ENCODE results near the gene DPYD.

DPYD gene

GRCh38 chr1:97424209-97424608, 496.6 kb downstream of the DPYD start:
- in situ Hi-C loops (cut with MboI; ENCODE audit: low pct_unique_long_range_greater_than_20kb, low sequenced_read_pairs, unreplicated experiment) = no loop called here
- DNase-seq (ENCODE audit: low spot score) = no peak
- no peak for TF ChIP-seq CTCF (IDR thresholded peaks at IDR 0.05; ENCODE audit: extremely low read depth, insufficient read depth, missing control alignments)

- TF ChIP-seq CTCF (IDR thresholded peaks at IDR 0.05; ENCODE audit: extremely low read depth, insufficient read depth, missing control alignments) = no peak
- in situ Hi-C loops (cut with MboI; ENCODE audit: low pct_unique_long_range_greater_than_20kb, low sequenced_read_pairs, unreplicated experiment) = no loop called here
- DNase-seq (ENCODE audit: low spot score) = no peak
Observed at GRCh38 chr1:97423403-97423802, 497.4 kb downstream of the DPYD start.

- in situ Hi-C loops (cut with MboI; ENCODE audit: low pct_unique_long_range_greater_than_20kb, low sequenced_read_pairs, unreplicated experiment) = no loop called here
- TF ChIP-seq CTCF (IDR thresholded peaks at IDR 0.05; ENCODE audit: extremely low read depth, insufficient read depth, missing control alignments) = no peak
Observed at GRCh38 chr1:97417661-97418060, 503.2 kb downstream of the DPYD start.

GRCh38 chr1:97414682-97415312, 506.0 kb downstream of the DPYD start:
- in situ Hi-C loops (cut with MboI; ENCODE audit: low pct_unique_long_range_greater_than_20kb, low sequenced_read_pairs, unreplicated experiment) = no loop called here
- no peak for DNase-seq (ENCODE audit: low spot score)
- no peak for TF ChIP-seq CTCF (IDR thresholded peaks at IDR 0.05; ENCODE audit: extremely low read depth, insufficient read depth, missing control alignments)

More at GRCh38 chr1:97417661-97418060, 503.2 kb downstream of the DPYD start:
- DNase-seq (ENCODE audit: low spot score) = no peak

- no peak for DNase-seq (ENCODE audit: low spot score)
- TF ChIP-seq CTCF (IDR thresholded peaks at IDR 0.05; ENCODE audit: extremely low read depth, insufficient read depth, missing control alignments) = no peak
- in situ Hi-C loops (cut with MboI; ENCODE audit: low pct_unique_long_range_greater_than_20kb, low sequenced_read_pairs, unreplicated experiment) = no loop called here
Observed at GRCh38 chr1:97412737-97413136, 508.1 kb downstream of the DPYD start.

- DNase-seq (ENCODE audit: low spot score) = no peak
- no peak for TF ChIP-seq CTCF (IDR thresholded peaks at IDR 0.05; ENCODE audit: extremely low read depth, insufficient read depth, missing control alignments)
- in situ Hi-C loops (cut with MboI; ENCODE audit: low pct_unique_long_range_greater_than_20kb, low sequenced_read_pairs, unreplicated experiment) = no loop called here
Observed at GRCh38 chr1:97412166-97412565, 508.7 kb downstream of the DPYD start.

Measured in GM13977 (cell line).